COLO668 (cell line): ENCODE measurements around the gene DHCR24.

Source experiments
- DNase-seq: peaks from one replicate; lab custom pipeline; 2025; ENCODE audit not compliant: unreplicated experiment; lab: John Stamatoyannopoulos, UW

The DHCR24 gene

GRCh38 chr1:54803761-54804470 lies 83.1 kb downstream of the DHCR24 start:
- no peak for DNase-seq

- DNase-seq = peak; percentile 83
Measured at GRCh38 chr1:54800899-54801759, 85.9 kb downstream of the DHCR24 start, which contains the start of gene TTC22. TSS of gene TTC22 (minus strand) at chr1:54801323. CDS start at chr1:54801163, 160 bp downstream.

GRCh38 chr1:54800041-54800898 lies 86.7 kb downstream of the DHCR24 start:
- DNase-seq = no peak
